H1 (cell line): ENCODE measurements around the gene SLC3A2. TPM values are rescaled to one million over a fixed set of nuclear protein-coding genes. Genes with fewer than 3 reads are reported as not detected.

Experiments used
- ASH2L ChIP-seq: fragments of 200-600, 300-600 bp; sonication (generic); IDR thresholded peaks from one replicate; pipeline ENCODE4 v1.7.1; 2017; ENCODE audit warnings: low read length
- HDAC6 ChIP-seq: IDR thresholded peaks from one replicate; pipeline ENCODE4 v1.7.1; 2012; ENCODE audit warnings: low read depth, mild to moderate bottlenecking, inconsistent platforms, low read length, moderate library complexity
- POLR2AphosphoS5 ChIP-seq: IDR thresholded peaks from 2 replicates; pipeline ENCODE4 v1.6.1; 2011; ENCODE audit warnings: low read depth, low read length
- polyA plus RNA-seq, 7 experiments: library from polyadenylated mRNA; depleted of rRNA in 3 of 7; stranded (reverse) in 5 of 7; unstranded in 2 of 7; fragments of >200 nt in 5 of 7; fragments of 200-250 nt in 2 of 7; gene quantifications; 1 replicate in 5 of 7; 2 replicates in 1 of 7; 4 replicates in 1 of 7; pipeline versions ENCODE4 v1.2.1 to v1.2.3, GENCODE V29; 2011 to 2013; ENCODE audit warnings: missing spikeins in 2 of 7, mixed read lengths in 2 of 7
- total RNA-seq: library from RNA; stranded (reverse); fragmentation: NEBNext Ultra II Directional; extraction: Animal tissue kit (Norgen Biotek cat#: 25700); gene quantifications from 2 replicates; pipeline ENCODE4 v1.2.1, GENCODE V29; 2021
- TF ChIP-seq, protein P1 (sequence below): IDR thresholded peaks from 2 replicates; pipeline ENCODE4 v1.6.1; 2012; ENCODE audit warnings: low read length, inconsistent platforms

SLC3A2 gene
- total and polyA plus RNA-seq, 2 of the 8 experiments (the other 6 are each of a cell fraction or from before 2014, with no cell fraction given) = 410 to 435 TPM

- TF ChIP-seq, protein P1, sequence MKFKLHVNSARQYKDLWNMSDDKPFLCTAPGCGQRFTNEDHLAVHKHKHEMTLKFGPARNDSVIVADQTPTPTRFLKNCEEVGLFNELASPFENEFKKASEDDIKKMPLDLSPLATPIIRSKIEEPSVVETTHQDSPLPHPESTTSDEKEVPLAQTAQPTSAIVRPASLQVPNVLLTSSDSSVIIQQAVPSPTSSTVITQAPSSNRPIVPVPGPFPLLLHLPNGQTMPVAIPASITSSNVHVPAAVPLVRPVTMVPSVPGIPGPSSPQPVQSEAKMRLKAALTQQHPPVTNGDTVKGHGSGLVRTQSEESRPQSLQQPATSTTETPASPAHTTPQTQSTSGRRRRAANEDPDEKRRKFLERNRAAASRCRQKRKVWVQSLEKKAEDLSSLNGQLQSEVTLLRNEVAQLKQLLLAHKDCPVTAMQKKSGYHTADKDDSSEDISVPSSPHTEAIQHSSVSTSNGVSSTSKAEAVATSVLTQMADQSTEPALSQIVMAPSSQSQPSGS = no peak
- peak; percentile 88; the same call in 1 of the 2 replicates for TF ChIP-seq POLR2AphosphoS5
- no peak for TF ChIP-seq HDAC6
- TF ChIP-seq ASH2L = peak; percentile 70
These were observed 49.0 kb upstream of the SLC3A2 start, which contains the start of gene STX5 (continued) for GRCh38 chr11:62831520-62832335.
